Left lobe of liver (tissue), 2 donors: Measurements from ENCODE around the gene RPS21. TPM values are rescaled to one million over a fixed set of nuclear protein-coding genes. Genes with fewer than 3 reads are reported as not detected.

Experiments used
- ATAC-seq: fragments of 200-7000 bp; cut with Tn5 transposase; one replicate; pipeline ENCODE4 v1.9.1; 2020; ENCODE audit warnings: mild to moderate bottlenecking, moderate library complexity
- DNase-seq: peaks from one replicate; pipeline ENCODE4 v3.0.0-alpha.2; 2020; ENCODE audit warnings: low spot score
- total RNA-seq: library from RNA; stranded (reverse); gene quantifications from one replicate; pipeline ENCODE4 v1.2.1, GENCODE V29; 2021
- donor health status: DM: no; HTN: no; CAD: no; lungs with moderate emphysema.
- donor health status: DM: no; HTN: yes; CAD: no.

RPS21 gene
- total RNA-seq, 1 donor from 2014 or later: 432 TPM

DNA sequence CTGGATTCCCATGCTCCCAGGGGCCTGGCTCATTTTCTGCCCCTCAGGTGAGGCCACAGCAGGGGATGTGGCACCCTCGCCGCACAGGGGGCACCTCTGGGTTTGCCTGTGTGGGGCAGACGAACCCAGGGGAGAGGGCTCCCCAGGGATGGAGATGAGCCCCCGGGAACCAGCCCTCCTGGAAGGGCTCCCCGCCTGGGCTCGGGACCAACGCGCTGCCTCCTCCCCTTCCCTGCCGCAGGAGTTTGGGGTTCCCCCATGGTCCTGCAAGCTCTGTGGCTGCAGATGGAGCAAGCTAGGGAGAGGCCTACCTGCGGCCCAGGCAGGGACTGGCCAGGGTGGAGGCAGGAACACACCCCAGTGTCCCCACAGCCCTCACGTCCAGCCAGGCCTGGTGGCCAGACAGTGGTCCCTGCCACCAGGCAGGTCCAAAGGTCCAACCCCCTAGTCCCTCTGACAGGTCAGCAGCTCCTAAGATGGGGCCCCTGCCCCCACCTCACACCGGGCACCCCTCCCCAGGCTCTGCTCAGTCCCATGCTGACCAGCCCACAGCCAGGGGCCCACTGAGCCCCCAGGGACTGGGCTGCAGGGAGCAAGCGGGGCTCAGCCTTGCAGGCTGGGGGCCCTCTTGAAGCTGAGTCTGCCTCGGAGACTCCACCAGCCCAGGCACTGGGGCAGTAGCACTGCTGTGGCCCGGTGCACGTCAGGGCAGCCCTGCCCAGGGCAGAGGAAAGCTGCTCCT lies 33.4 kb upstream of the RPS21 start:
- ATAC-seq (peak; percentile 31), DNase-seq (no peak)

DNA sequence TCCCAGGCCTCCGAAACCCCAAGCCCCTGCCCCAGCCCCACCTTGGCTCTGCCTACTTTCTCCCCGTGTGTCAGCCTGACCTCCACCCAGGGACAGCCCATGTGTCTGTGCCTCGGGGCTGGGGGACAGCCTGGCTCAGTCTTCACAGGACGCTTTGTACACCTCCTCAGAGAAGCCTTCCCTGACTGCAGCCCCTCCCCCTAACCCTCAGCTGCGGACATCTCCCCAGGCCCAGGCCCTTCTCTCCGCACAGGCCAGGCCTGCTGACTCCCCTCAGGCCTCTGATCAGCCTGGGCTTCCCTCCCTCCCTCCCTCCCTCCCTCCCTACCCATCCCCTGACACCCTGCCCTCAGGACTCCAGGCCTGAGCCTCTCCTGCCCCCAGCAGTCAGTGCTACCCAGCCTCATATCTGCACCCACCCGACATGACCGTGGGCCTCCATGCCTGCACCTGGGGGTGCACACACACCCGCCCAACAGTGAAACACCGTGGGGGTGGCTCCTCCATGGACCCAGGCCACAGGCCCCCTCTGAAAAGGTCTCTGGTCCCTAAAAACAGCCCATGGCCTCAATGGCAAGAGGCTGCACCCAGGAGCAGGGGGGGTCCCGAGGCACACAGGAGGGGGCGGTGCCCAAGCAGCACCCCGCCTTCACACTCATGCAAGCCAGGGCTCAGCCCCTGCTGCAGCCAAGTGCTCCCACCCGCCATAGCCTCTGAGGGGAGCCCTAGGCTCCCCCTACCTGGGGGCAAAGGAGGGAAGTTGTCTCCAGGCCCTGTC lies 32.7 kb upstream of the RPS21 start:
- DNase-seq (no peak), ATAC-seq (no peak)

DNA sequence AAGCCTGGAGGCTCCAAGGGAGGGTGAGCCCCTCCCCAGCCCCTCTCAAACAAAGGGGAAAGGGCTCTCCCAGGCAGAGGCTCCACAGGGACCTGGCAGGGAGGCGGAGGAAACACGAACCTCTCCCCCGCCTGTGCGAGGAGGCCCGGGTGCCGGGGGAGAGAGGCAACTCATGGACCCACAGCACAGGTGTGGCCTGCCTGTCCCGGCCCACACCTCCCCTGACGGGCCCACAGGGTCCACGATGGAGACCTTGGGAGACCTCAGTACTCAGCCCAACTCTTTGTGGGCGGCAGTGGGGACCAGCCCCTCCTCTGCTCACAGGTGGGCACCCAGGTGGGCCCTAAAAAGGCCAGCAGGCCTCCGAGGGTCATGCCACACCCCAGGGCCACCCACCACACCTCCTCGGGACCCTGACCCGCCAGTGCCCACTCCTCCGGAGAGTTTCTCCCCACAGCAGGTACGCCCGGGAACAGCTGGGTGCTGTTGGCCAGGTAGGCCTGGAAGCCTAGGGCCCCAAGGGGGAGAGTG lies 32.0 kb upstream of the RPS21 start:
- no peak for ATAC-seq
- DNase-seq: no peak

DNA sequence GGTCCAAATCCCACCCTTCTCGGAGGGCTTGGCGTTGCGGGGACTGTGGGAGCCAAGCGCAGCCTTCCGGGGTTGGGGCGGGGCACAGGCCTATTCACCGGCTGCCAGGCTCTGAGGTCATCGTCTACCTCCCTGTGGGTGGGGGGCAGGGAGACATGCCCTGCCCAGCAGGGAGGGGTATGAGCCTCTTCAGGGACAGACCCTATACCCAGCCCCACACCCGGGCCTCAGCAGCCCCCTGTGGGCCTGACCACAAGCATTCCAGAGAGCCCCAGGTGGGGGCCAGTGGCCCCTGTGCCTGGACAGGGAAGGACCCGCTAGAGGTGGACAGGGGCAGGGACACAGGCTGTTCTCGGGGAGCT lies 31.4 kb upstream of the RPS21 start:
- ATAC-seq: peak; percentile 43
- DNase-seq: peak; percentile 78

DNA sequence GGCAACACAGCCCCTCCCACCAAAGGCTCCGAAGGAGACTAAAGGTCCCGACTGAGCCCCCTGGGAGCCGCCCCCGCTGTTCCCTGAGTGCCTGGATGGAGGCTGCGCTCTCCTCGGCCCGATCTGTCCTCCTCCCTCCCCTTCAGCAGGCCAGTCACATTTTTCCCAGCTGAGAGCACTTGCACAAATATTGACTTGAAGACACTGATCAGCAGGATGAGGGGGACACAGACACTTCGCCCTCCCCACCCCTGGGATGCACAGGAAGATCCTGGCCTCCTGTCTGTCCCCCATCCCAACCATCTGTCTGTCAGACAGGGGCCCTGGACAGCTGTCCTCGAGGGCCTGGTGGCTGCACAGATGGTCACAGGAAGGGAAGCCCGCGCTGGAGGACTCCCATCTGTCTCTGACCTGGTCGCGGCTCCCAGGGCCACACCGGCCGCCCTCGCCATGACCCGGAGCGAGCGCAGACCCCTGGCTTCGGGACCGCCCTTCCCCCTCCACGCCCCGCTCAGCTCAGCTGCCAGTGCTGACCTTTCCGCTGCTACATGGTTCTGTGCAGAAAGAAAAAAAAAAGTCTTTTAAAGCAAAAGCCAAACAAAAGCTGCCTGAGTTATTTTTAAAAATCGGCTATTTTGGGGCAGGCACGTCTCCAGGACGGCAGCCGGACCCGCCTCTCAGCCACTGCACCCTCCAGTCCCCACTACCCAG lies 30.9 kb upstream of the RPS21 start:
- ATAC-seq (no peak), DNase-seq (no peak)

DNA sequence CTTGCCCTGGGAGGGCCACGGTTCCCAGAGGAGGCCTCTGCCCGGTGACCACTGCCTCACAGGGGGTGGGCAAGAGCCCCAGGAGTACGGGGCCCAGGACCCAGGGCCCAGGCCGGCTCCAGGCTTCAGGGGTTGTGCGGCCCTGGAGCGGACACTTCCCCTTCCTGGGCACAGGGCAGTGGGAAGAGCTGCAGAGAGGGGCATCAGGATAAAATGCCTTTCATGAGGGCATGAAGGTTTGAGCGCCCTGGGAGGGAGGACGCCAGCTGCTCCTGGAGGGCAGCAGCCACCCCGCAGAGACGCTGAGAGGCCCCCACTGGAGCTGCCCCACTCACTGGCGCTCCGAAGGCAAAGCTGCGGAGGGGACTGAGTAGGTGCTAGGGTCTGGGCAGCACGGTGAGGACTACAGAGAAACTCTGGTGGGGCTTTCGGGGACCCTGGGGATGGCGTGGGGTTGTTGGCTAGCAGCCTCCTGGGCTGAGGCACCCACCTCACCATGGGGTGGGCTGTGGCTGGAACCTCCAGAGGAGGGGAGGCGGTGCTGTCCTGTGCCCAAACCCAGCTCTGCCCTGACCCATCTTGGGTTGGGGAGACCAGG lies 30.2 kb upstream of the RPS21 start:
- no peak for ATAC-seq
- no peak for DNase-seq

DNA sequence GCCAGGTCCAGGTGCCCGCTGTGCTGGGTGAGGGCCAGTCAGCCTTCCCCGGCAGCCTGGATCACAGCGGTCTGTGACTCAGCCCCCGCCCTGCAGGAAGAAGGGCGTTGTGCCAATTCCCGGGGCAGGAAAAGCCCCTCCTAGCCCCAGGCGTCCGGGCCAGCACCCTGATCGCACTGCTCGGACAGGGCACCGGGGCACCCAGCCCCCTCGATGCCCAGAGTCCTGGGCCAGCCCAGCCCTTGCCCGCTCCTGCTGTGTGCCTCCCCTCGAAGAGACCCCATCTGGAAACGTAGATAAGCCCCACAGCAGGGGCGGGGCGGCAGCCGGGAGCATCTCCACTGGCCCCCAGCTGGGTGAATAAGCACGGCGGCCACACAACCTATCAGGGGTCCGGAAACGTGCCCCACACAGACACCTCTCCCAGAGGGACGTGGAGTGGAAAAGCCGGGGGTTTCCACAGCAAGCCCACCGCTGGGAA lies 29.7 kb upstream of the RPS21 start:
- DNase-seq (no peak), ATAC-seq (peak; percentile 0)

DNA sequence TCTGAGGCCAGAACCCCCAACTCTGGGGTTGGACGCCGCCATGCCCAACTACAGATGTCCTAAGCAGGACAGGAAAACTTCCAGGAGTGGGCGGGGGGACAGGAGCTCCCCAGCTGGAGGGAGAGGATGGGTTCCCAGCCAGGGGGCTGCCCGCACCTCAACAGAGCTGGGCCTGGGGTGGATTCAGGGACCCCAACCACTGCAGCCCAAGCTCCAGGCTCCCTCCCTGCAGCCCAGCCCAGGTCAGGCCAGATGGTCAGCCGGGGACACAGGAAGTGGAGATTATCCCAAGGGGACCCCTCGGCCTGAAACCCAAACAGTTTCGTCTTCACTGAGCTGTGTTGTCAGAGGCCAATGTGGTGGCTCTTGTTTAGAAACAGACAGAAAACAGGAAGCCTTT lies 29.2 kb upstream of the RPS21 start:
- DNase-seq: no peak
- no peak for ATAC-seq

DNA sequence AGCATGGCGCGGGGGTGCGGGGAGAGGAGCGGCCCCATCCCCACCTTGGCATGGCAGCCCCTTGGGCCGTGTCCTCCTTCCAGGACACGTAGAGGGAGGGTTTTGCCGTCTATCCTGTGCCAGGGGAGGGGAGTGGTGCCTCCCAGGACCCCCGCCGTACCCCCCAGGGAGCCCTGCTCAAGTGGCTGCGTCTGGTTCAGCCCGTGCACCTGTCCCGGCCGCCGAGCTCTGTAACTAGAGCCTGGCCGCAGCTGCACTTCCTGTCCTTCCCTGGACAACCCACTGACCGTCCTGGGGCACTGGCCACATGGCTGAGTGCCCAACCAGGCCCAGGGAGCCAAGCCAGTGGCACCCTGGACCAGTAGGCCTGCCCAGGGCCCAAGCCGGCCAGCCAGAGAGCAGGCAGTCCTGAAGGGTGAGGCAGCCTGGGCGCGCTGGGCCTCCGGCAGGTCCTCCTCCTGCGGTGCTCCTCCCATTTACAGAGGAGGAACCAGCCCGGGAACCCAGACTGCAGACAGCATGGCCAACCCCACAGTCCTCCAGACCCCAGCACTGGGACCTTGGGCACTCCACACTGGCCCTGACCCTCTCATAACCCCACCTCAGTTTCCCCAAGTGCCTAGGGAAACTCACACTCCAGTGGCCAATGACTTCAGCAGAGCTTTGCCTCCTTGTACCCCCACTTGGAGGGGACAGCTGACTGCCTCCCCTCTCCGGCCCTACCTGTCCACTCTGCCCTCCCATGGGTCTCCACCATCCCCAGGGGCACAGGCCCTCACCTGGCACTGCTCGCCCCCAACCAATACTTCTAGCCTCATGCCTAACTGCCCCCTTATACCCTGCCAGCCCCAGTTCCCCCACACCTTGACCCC lies 28.5 kb upstream of the RPS21 start:
- DNase-seq (peak; percentile 97), ATAC-seq (peak; percentile 69)

DNA sequence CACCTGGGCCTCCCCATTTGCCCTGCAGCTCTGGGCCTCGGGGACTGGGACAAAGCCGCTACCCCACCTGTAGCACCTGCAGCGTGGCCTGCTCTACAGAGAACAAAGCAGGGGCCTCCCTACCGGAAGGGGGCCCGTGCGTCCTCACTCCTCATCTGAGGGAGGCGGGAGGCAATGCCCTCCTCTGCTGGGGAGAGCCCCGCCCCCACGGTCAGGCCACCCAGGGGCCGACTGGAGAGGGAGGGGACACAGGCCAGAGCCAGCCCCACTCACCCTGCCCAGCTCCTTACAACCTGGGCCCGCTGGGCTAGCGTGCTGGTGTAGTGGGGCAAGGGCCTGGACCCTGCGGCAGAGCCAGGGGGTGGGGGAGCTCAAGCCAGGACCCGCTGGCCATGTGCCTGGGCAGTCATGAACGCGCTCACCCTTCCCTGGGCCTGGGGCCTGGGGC lies 27.8 kb upstream of the RPS21 start:
- ATAC-seq (no peak), DNase-seq (peak; percentile 49)

DNA sequence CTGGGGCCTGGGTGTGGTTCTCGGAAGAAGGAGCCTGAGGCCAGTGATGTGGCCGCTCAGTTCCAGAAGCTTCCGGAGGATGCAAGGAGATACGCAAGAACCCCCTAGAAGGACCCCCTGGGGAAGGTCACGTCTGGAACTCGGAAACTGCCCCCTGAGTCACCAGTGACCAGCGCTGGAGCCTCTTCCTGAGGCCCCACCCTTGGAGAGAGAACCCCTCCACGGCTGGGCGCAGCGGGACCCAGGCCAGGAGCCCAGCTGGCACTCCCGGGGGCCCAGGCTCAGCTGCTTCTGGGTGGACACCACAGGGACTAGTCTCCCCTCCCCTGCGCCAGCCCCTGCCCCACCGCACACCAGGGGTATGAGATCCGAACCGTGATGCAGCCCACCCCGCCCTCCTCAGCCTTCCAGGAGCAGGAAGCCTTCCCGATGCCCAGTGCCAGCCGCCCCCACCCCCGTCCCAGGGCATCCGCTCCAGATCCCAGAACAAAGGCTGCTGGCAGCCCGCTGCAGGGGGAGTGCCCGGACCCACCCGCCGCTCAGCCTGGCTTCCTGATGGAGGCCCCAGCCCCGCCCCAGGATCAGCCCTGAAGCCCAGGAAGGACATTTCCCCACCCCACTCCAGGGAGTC lies 27.3 kb upstream of the RPS21 start:
- ATAC-seq (no peak), DNase-seq (peak; percentile 47)

DNA sequence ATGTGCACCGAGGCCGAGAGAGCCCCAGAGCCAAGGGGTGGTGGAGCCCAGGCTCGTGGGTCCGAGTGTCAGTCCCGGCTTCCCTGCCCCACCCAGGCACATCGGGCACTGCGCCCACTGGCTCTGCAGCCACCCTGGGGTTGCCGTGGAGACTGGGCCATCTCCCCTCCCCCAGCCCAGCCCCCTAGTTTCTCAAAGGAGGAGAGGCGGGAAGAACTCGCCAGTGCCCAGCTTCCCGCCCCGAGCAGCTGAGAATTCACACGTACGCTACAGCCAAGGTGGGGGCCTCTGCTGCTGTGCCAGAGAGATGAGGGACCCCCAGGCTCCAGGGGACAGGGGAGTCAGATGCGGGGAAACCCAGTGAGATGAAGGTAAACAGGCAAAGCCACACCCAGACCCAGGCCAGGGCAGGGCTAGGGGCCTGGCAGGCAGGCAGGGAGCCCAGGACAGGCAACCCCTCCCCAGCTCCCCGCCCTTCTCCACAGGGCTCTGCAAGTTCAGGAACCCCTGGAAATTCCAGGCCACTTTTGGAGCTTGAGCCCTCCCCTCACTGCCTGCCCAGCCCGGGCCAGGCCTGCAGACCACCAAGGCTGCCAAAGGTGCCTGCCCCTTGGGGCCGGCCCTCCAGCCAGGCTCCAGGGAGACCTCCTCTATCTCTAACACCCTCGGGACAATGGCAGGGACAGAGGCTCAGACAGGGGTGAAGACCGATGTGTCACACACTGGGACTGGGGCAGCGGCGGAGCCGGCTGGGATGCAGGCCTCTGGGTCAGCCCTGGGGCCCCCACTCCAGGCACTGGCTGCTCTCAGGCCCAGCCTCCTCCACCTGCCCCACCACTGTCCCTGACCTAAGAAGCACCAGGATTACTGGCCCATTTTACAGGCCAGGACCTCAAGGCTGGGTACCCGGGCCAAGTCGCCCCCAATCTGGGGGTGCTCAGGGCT lies 25.8 kb upstream of the RPS21 start:
- peak; percentile 50 for DNase-seq
- ATAC-seq: no peak

DNA sequence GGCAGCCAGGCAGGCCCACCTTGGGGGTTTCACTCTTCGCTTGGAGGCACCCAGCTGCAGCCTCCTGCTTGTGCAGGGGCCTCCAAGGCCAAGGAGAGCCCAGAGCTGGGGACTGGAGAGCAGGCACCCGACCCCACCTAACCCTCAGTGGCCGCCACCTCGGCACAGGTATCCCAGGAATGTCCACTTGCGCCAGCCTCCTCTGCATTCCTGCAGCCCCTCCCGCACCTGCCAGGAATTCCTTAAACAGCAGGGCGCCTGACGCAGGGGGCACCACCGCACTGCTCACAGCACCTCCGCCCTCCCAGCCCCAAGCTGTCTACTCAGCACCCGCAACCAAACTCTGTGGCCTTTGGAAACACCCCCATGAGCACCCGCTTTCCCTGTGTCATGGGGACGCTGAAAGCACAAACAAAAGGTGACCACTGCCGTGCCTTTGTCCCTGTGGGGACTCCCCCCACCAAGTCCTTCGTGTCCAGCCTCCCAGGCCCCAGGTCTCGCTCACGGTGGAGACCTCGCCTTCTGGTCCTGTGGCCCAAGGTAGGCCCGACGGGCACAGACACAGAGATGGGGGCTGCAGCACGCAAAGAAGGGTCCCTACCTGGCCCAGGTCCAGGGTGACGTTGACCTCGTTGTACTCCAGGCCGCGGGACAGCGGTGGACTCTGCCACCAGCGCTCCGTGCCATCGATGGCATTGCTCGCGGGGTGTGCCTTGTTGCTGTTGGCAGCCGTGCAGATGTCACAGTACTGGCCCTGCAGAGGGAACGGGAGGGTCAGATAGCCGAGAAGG lies 24.9 kb upstream of the RPS21 start:
- peak; percentile 49 for ATAC-seq
- peak; percentile 81 for DNase-seq

DNA sequence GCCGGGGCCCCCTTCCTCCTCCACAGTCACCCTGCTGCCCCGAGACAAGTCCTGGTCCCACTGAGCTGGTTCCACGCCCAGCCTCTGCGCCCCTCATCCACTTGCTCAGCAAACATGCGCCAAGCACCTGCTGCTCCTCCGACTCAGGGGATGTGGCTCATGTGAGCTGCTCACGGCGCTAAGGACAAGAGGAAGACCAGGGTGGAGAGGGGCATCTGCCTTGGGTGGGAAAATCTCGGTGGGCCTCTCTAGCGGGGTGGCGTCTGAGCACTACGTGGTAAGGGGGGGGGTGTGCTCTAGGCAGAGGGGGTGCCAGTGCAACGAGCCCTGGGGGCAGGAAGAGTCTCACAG lies 24.3 kb upstream of the RPS21 start:
- DNase-seq: no peak
- ATAC-seq: no peak

DNA sequence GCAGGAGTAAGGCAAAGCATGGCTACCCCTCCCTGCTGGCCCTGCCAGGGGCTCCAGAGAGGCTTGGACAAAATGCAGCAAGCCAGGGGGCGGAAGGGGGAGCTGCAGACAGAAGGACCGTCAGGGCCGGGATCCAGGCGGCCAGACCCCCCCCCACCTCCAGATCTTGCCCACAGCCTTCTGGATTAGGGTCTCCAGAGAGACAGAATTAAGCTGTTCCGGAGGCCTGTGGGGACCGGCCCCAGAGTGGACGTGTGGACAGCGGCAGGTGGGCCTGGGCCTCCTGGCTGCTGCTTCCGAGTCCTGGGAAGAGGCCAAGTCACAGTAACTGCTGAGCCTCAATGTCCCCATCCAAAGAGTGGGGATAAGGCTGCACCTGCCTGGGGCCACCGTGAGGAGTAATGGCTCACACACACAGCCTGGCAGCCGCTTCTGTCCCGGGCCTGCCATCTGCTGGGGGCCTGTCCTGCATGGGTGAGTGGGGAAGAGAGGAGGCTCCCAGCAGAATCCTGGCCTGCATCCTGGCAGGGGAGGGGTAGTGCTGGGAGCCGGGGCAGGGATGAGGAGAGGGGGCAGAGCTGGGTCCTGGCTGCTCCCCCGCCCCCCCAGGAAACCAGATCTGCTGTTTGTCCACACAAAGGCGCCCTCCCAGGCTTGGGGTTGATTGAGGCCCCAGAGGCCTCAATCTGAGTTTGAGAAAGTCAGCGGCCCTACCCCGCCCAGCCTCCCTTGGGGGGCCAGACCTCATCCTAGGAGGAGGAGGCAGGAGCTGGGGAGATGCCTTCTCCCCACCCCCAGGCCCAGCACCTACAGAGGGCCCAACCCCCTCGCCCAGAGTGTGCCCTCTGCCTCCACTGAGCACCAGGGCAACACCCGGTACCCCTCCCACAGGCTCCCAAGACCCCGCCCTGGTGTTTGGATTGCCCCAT lies 23.6 kb upstream of the RPS21 start:
- ATAC-seq (no peak), DNase-seq (no peak)
